Neural progenitor cell (in vitro differentiated cells): ENCODE measurements around the gene UBL5. TPM values are rescaled to one million over a fixed set of nuclear protein-coding genes. Genes with fewer than 3 reads are reported as not detected.

Experiments used
- DNase-seq: peaks from one replicate; pipeline ENCODE4 v3.0.0-alpha.2; 2016; ENCODE audit warnings: low spot score
- H2AFZ ChIP-seq: fragments of 200-600 bp; sonication (generic); replicated peaks from 2 replicates; pipeline ENCODE4 v1.6.1; 2016; ENCODE audit warnings: antibody characterized with exemption
- H3F3A ChIP-seq: fragments of 200-600 bp; sonication (generic); 2 replicates; pipeline ENCODE4 v1.6.1; 2016; ENCODE audit warnings: antibody characterized with exemption, low read depth
- H3K27ac ChIP-seq: fragments of 200-600 bp; sonication (generic); 2 replicates; pipeline ENCODE4 v1.5.1; 2016; ENCODE audit warnings: mild to moderate bottlenecking
- H3K27me3 ChIP-seq: fragments of 200-600 bp; sonication (generic); 2 replicates; pipeline ENCODE4 v1.6.1; 2016; ENCODE audit warnings: mild to moderate bottlenecking, moderate library complexity
- H3K36me3 ChIP-seq: fragments of 200-600 bp; sonication (generic); 2 replicates; pipeline ENCODE4 v1.5.1; 2016
- H3K4me1 ChIP-seq: fragments of 200-600 bp; sonication (generic); 2 replicates; pipeline ENCODE4 v1.6.1; 2016; ENCODE audit warnings: mixed run types
- H3K4me2 ChIP-seq: fragments of 200-600 bp; sonication (generic); 2 replicates; pipeline ENCODE4 v1.6.1; 2016
- H3K4me3 ChIP-seq: fragments of 200-600 bp; sonication (generic); 2 replicates; pipeline ENCODE4 v1.5.1; 2016
- H3K79me2 ChIP-seq: fragments of 200-600 bp; sonication (generic); 2 replicates; pipeline ENCODE4 v1.6.1; 2016; ENCODE audit warnings: low read depth
- H3K9ac ChIP-seq: fragments of 200-600 bp; sonication (generic); 2 replicates; pipeline ENCODE4 v1.6.1; 2016
- H3K9me3 ChIP-seq: fragments of 200-600 bp; sonication (generic); 2 replicates; pipeline ENCODE4 v1.5.1; 2016; ENCODE audit warnings: low read depth
- H4K20me1 ChIP-seq: fragments of 200-600 bp; sonication (generic); 2 replicates; pipeline ENCODE4 v1.6.1; 2016; ENCODE audit warnings: low read depth
- H3K27ac Mint-ChIP-seq: 3 replicates; pipeline ENCODE4 v1.8.0; 2021; ENCODE audit warnings: mixed read lengths
- H3K27me3 Mint-ChIP-seq: 2 replicates; pipeline ENCODE4 v1.8.0; 2022; ENCODE audit warnings: low read depth, mild to moderate bottlenecking, inconsistent platforms, moderate library complexity, mixed read lengths; ENCODE audit not compliant: insufficient read depth
- H3K36me3 Mint-ChIP-seq: 3 replicates; pipeline ENCODE4 v1.8.0; 2021; ENCODE audit warnings: mixed read lengths
- H3K4me1 Mint-ChIP-seq: 3 replicates; pipeline ENCODE4 v1.8.0; 2021; ENCODE audit warnings: mixed read lengths
- H3K4me3 Mint-ChIP-seq: 3 replicates; pipeline ENCODE4 v1.8.0; 2021; ENCODE audit warnings: mild to moderate bottlenecking, moderate library complexity, mixed read lengths
- H3K9me3 Mint-ChIP-seq: 3 replicates; pipeline ENCODE4 v1.8.0; 2020; ENCODE audit warnings: mixed read lengths
- CTCF ChIP-seq: fragments of 200-600 bp; sonication (generic); IDR thresholded peaks from 2 replicates; pipeline ENCODE4 v1.5.1; 2017; ENCODE audit warnings: antibody characterized with exemption, mild to moderate bottlenecking
- EZH2 ChIP-seq: fragments of 200-600 bp; sonication (generic); IDR thresholded peaks from 2 replicates; pipeline ENCODE4 v1.6.1; 2017; ENCODE audit warnings: antibody characterized with exemption, mild to moderate bottlenecking, moderate library complexity
- EZH2phosphoT487 ChIP-seq: fragments of 200-600 bp; sonication (generic); IDR thresholded peaks from 2 replicates; pipeline ENCODE4 v1.6.1; 2017; ENCODE audit warnings: antibody characterized with exemption
- total RNA-seq: library from RNA; depleted of rRNA; stranded (reverse); fragments of >200 nt; gene quantifications from 2 replicates; pipeline ENCODE4 v1.2.3, GENCODE V29; 2015; ENCODE audit warnings: low replicate concordance

UBL5 gene
- total RNA-seq, 1 donor from 2014 or later = 628 TPM

- Histone ChIP-seq H3K79me2 (peaks cover 51% of the 10 kb centered on the region), H3K9ac (peak overlapping the region; percentile 70), H3K9me3 (no peaks in the 10 kb centered on the region), H2AFZ (no peak overlapping the region), H3K27ac (no peak overlapping the region), H3K27me3 (no peaks in the 10 kb centered on the region), H3F3A (peaks cover 13% of the 10 kb centered on the region), H3K4me3 (peak overlapping the region; percentile 67), H3K36me3 (no peaks in the 10 kb centered on the region), H3K4me1 (peaks cover 9% of the 10 kb centered on the region), H4K20me1 (peaks cover 18% of the 10 kb centered on the region), H3K4me2 (peak overlapping the region; percentile 99)
- Mint-ChIP-seq H3K27ac (peak overlapping the region; percentile 69), H3K4me1 (peaks cover 18% of the 10 kb centered on the region), H3K36me3 (peaks cover 5% of the 10 kb centered on the region), H3K9me3 (no peaks in the 10 kb centered on the region), H3K4me3 (peak overlapping the region; percentile 100), H3K27me3 (peaks cover 5% of the 10 kb centered on the region)
- TF ChIP-seq CTCF = no peak
- TF ChIP-seq EZH2phosphoT487 = no peak
- TF ChIP-seq EZH2 = no peak
- no peak for DNase-seq
Measured at GRCh38 chr19:9828551-9829063, 889 bp downstream of the UBL5 start.

- Histone ChIP-seq H3K27ac (no peak overlapping the region), H3K4me3 (peak overlapping the region; percentile 34), H3K4me1 (peaks cover 5% of the 10 kb centered on the region), H3F3A (peaks cover 14% of the 10 kb centered on the region), H3K27me3 (no peaks in the 10 kb centered on the region), H3K9me3 (no peaks in the 10 kb centered on the region), H4K20me1 (peaks cover 28% of the 10 kb centered on the region), H2AFZ (no peak overlapping the region), H3K36me3 (no peaks in the 10 kb centered on the region), H3K79me2 (peaks cover 56% of the 10 kb centered on the region), H3K9ac (no peak overlapping the region), H3K4me2 (peak overlapping the region; percentile 59)
- Mint-ChIP-seq H3K4me3 (peak overlapping the region; percentile 85), H3K27ac (no peak overlapping the region), H3K36me3 (peaks cover 2% of the 10 kb centered on the region), H3K9me3 (no peaks in the 10 kb centered on the region), H3K4me1 (peaks cover 18% of the 10 kb centered on the region), H3K27me3 (peaks cover 4% of the 10 kb centered on the region)
- TF ChIP-seq CTCF (no peak), EZH2 (no peak), EZH2phosphoT487 (no peak)
- DNase-seq = no peak
Measured at GRCh38 chr19:9834307-9834725, 6.6 kb downstream of the UBL5 start.

- Histone ChIP-seq H3K27me3 (no peaks in the 10 kb centered on the region), H3F3A (peaks cover 14% of the 10 kb centered on the region), H3K36me3 (no peaks in the 10 kb centered on the region), H3K4me1 (peaks cover 5% of the 10 kb centered on the region), H3K4me3 (peak within 1 kb of the TSS; percentile 92), H3K9me3 (no peaks in the 10 kb centered on the region), H4K20me1 (peaks cover 24% of the 10 kb centered on the region), H2AFZ (no peak within 1 kb of the TSS), H3K9ac (peak within 1 kb of the TSS; percentile 82), H3K79me2 (peaks cover 50% of the 10 kb centered on the region), H3K4me2 (peak within 1 kb of the TSS; percentile 80), H3K27ac (no peak within 1 kb of the TSS)
- H3K9me3 Mint-ChIP-seq = no peaks in the 10 kb centered on the region
- H3K27me3 Mint-ChIP-seq = peaks cover 4% of the 10 kb centered on the region
- TF ChIP-seq CTCF (peak; percentile 62), EZH2phosphoT487 (no peak)
- H3K4me3 Mint-ChIP-seq = peak within 1 kb of the TSS; percentile 95
- DNase-seq = peak; percentile 100
- peak within 1 kb of the TSS; percentile 53 for H3K27ac Mint-ChIP-seq
- H3K4me1 Mint-ChIP-seq = peaks cover 18% of the 10 kb centered on the region
- peaks cover 2% of the 10 kb centered on the region for H3K36me3 Mint-ChIP-seq
Measured at GRCh38 chr19:9834726-9835506, 7.2 kb downstream of the UBL5 start, which contains the start of gene PIN1. TSS of gene PIN1 (plus strand) at chr19:9835318. CDS start at chr19:9835345, 27 bp downstream.
